HepG2 (cell line): ENCODE results near the gene APOC4. TPM values are rescaled to one million over a fixed set of nuclear protein-coding genes. Genes with fewer than 3 reads are reported as not detected.

Experiments used
- CENPBD1 ChIP-seq: sonication (generic); formaldehyde crosslinking; IDR thresholded peaks from 2 replicates; pipeline ENCODE4 v1.8.0; 2022; ENCODE audit warnings: missing genetic modification reagents, low read depth, mild to moderate bottlenecking, borderline replicate concordance
- CSRNP1 ChIP-seq: sonication (generic); formaldehyde crosslinking; IDR thresholded peaks from 2 replicates; pipeline ENCODE4 v1.8.1; 2023; ENCODE audit warnings: mild to moderate bottlenecking, missing genetic modification reagents
- ETV5 ChIP-seq: IDR thresholded peaks from 2 replicates; pipeline ENCODE4 v1.6.1; 2018; ENCODE audit warnings: missing biosample characterization, missing genetic modification reagents, inconsistent platforms, borderline replicate concordance
- HOXA5 ChIP-seq: sonication (generic); formaldehyde crosslinking; IDR thresholded peaks from 2 replicates; pipeline ENCODE4 v1.4.0; 2020; ENCODE audit warnings: missing genetic modification reagents
- MLLT10 ChIP-seq: sonication (generic); formaldehyde crosslinking; IDR thresholded peaks from 2 replicates; pipeline ENCODE4 v1.4.0; 2020; ENCODE audit warnings: missing genetic modification reagents
- PHF8 ChIP-seq: sonication (generic); formaldehyde crosslinking; IDR thresholded peaks from 2 replicates; pipeline ENCODE4 v1.5.0; 2020; ENCODE audit warnings: missing genetic modification reagents
- RORA ChIP-seq: sonication (generic); formaldehyde crosslinking; IDR thresholded peaks from 2 replicates; pipeline ENCODE4 v1.5.0; 2020; ENCODE audit warnings: mild to moderate bottlenecking, missing genetic modification reagents, moderate library complexity
- SNAPC5 ChIP-seq: sonication (generic); formaldehyde crosslinking; IDR thresholded peaks from 2 replicates; pipeline ENCODE4 v1.8.1; 2023; ENCODE audit warnings: mild to moderate bottlenecking, missing genetic modification reagents, borderline replicate concordance
- ZBTB46 ChIP-seq: sonication (generic); formaldehyde crosslinking; IDR thresholded peaks from 2 replicates; pipeline ENCODE4 v1.4.0; 2020; ENCODE audit warnings: mild to moderate bottlenecking, missing genetic modification reagents, borderline replicate concordance
- ZBTB49 ChIP-seq: sonication (generic); formaldehyde crosslinking; IDR thresholded peaks from 2 replicates; pipeline ENCODE4 v1.4.0; 2020; ENCODE audit warnings: missing genetic modification reagents, borderline replicate concordance
- ZNF12 ChIP-seq: sonication (generic); formaldehyde crosslinking; IDR thresholded peaks from 2 replicates; pipeline ENCODE4 v1.5.0; 2020; ENCODE audit warnings: missing genetic modification reagents
- ZNF24 ChIP-seq: fragments of 450-650 bp; IDR thresholded peaks from 2 replicates; pipeline ENCODE4 v1.6.1; 2017; ENCODE audit warnings: antibody characterized with exemption, mild to moderate bottlenecking
- ZNF329 ChIP-seq: sonication (generic); formaldehyde crosslinking; IDR thresholded peaks from 2 replicates; pipeline ENCODE4 v1.9.0; 2021; ENCODE audit warnings: low read depth, mild to moderate bottlenecking, missing genetic modification reagents
- ZNF451 ChIP-seq: sonication (generic); formaldehyde crosslinking; IDR thresholded peaks from 2 replicates; pipeline ENCODE4 v1.5.0; 2020; ENCODE audit warnings: mild to moderate bottlenecking, missing genetic modification reagents
- polyA plus RNA-seq, 8 experiments: library from polyadenylated mRNA; depleted of rRNA in 3 of 8; stranded (reverse) in 7 of 8; unstranded in 1 of 8; fragments of >200 nt; fragmentation: Illumina TruSeq in 4 of 8; extraction: Trizol in 4 of 8; gene quantifications; 2 replicates each; pipeline versions ENCODE4 v1.2.1 to v1.2.3, GENCODE V29; 2011 to 2016; ENCODE audit warnings: low read depth in 4 of 8, missing spikeins in 1 of 8, mixed read lengths in 1 of 8; ENCODE audit not compliant: insufficient read depth in 1 of 8
- total RNA-seq, 5 experiments: library from RNA; depleted of rRNA; stranded (reverse); fragments of >200 nt; fragmentation: Illumina TruSeq; extraction: Trizol; gene quantifications; 2 replicates each; pipeline ENCODE4 v1.2.3, GENCODE V29; 2016; ENCODE audit warnings: low read depth in 1 of 5

Gene APOC4
- total and polyA plus RNA-seq, 2 of the 13 experiments (the other 11 are each of a cell fraction or from before 2014, with no cell fraction given), result 0.46 TPM; not detected in 1

GRCh38 chr19:44954649-44955504, 12.8 kb downstream of the APOC4 start, which contains the start of gene CLPTM1 (continued):
- TF ChIP-seq MLLT10, result no peak
- TF ChIP-seq ZNF329 (CRISPR knock-in tag), result no peak
- no peak for TF ChIP-seq ZNF451 (CRISPR knock-in tag)
- no peak for TF ChIP-seq ZNF24
- TF ChIP-seq ETV5 (CRISPR knock-in tag), result peak; percentile 79
- 0 out of 2 replicates have a peak, but pooled peaks have one; percentile 76 for TF ChIP-seq CSRNP1 (CRISPR knock-in tag)
- TF ChIP-seq ZBTB49 (CRISPR knock-in tag), result no peak
- no peak for TF ChIP-seq CENPBD1 (CRISPR knock-in tag)
- TF ChIP-seq PHF8 (CRISPR knock-in tag), result peak; percentile 71; the same call in 1 of the 2 replicates
- TF ChIP-seq SNAPC5 (CRISPR knock-in tag), result 0 out of 2 replicates have a peak, but pooled peaks have one; percentile 52
- 0 out of 2 replicates have a peak, but pooled peaks have one; percentile 38 for TF ChIP-seq RORA
- TF ChIP-seq ZNF12 (CRISPR knock-in tag), result no peak
- no peak for TF ChIP-seq HOXA5 (CRISPR knock-in tag)
- no peak for TF ChIP-seq ZBTB46 (CRISPR knock-in tag)
